ENCODE measurements around the gene PLA2G4D.

The PLA2G4D gene

DNA sequence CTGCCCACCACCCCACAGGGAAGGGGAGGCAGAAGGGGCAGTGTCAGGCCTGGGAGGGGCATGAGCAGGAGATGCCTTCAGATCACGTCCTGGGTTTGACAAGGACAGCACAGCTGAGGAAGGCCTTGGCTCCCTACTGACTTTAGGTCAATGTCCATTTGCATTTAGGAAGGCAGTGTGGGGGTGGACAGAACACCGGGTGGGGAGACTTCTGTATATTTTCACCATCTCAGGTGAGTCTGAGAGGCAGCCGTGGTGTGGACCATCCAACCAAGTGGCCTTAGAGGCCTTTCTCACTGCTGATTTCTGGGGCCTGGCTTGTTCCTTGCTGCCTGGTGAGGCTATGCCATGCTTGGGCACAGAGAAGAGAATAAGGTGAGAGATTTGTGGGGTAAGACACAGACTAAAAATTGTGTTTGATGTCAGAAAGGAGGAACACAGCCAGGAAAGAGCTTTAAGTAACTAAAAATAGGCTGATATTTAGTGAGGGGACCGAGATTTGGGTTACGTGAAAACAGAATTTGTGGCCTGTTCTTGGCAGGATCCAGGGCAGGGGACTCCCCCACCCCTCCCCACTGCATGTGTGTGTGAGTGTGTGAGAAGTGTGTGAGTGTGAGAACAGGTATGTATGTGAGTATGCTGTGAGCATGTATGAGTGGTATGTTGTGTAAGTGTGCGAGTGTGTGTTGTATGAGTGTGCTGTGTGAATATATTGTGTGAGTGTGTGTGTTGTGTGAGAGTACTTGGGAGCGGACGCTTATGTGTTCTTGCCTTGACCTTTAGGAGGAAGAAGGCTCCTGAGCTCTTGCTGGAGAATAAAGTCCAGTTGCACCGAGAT lies 61.8 kb downstream of the PLA2G4D start (continued):
- TF ChIP-seq, protein P1, sequence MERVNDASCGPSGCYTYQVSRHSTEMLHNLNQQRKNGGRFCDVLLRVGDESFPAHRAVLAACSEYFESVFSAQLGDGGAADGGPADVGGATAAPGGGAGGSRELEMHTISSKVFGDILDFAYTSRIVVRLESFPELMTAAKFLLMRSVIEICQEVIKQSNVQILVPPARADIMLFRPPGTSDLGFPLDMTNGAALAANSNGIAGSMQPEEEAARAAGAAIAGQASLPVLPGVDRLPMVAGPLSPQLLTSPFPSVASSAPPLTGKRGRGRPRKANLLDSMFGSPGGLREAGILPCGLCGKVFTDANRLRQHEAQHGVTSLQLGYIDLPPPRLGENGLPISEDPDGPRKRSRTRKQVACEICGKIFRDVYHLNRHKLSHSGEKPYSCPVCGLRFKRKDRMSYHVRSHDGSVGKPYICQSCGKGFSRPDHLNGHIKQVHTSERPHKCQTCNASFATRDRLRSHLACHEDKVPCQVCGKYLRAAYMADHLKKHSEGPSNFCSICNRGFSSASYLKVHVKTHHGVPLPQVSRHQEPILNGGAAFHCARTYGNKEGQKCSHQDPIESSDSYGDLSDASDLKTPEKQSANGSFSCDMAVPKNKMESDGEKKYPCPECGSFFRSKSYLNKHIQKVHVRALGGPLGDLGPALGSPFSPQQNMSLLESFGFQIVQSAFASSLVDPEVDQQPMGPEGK (CRISPR knock-in tag; IDR thresholded peaks at IDR 0.05; ENCODE audit: borderline replicate concordance), result no peak
- TF ChIP-seq PPARA (CRISPR knock-in tag; IDR thresholded peaks at IDR 0.05; ENCODE audit: borderline replicate concordance), result no peak
- TF ChIP-seq OSR1 (CRISPR knock-in tag; IDR thresholded peaks at IDR 0.05), result no peak
- TF ChIP-seq ZC3H10 (CRISPR knock-in tag; IDR thresholded peaks at IDR 0.05), result no peak
- TF ChIP-seq GLIS3 (CRISPR knock-in tag; IDR thresholded peaks at IDR 0.05), result no peak
- no peak for TF ChIP-seq ISL1 (CRISPR knock-in tag; IDR thresholded peaks at IDR 0.05)
- TF ChIP-seq ZNF70 (CRISPR knock-in tag; IDR thresholded peaks at IDR 0.05), result no peak

DNA sequence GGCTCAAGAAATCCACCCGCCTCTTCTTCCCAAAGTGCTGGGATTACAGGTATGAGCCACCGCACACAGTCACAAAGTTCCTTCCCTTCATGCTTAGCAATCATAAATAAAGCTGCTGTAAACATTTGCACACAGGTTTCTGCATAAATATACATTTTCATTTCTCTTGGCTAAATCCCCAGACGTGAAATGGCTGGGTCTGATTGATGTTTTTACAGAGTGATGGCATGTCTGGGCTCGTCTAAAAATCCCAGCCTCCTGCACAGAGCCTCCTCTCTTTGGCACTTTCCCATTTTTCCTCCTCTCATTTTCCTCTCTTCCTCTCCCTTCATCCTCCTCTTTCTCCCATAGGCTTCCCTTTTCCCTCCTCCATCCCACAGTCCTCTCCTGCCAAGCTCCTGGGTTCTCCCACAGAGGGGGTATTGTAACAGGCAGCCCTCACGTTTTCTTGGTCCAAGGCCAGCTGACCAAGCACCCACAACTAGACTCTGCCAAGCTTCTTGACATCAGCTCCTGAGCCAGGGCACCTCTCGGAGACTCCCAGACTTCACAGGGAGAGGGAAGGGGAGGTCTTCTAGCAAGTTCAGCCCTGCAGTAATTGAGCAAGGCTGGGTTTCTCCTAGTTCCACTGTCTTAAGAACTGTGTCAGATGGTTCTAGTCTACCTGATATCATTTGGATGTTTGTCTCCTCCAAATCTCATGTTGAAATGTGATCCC lies 63.0 kb downstream of the PLA2G4D start:
- ATAC-seq, result no peak
- TF ChIP-seq OSR1 (CRISPR knock-in tag; IDR thresholded peaks at IDR 0.05), result no peak
- TF ChIP-seq, protein P1 (CRISPR knock-in tag; IDR thresholded peaks at IDR 0.05; ENCODE audit: borderline replicate concordance), result no peak
- TF ChIP-seq, protein P2, sequence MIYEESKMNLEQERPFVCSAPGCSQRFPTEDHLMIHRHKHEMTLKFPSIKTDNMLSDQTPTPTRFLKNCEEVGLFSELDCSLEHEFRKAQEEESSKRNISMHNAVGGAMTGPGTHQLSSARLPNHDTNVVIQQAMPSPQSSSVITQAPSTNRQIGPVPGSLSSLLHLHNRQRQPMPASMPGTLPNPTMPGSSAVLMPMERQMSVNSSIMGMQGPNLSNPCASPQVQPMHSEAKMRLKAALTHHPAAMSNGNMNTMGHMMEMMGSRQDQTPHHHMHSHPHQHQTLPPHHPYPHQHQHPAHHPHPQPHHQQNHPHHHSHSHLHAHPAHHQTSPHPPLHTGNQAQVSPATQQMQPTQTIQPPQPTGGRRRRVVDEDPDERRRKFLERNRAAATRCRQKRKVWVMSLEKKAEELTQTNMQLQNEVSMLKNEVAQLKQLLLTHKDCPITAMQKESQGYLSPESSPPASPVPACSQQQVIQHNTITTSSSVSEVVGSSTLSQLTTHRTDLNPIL (CRISPR knock-in tag; IDR thresholded peaks at IDR 0.05; ENCODE audit: low read depth), result no peak
- no peak for TF ChIP-seq ZFP30 (CRISPR knock-in tag; IDR thresholded peaks at IDR 0.05)
- TF ChIP-seq ISL1 (CRISPR knock-in tag; IDR thresholded peaks at IDR 0.05), result no peak
- no peak for TF ChIP-seq ARNTL (CRISPR knock-in tag; IDR thresholded peaks at IDR 0.05; ENCODE audit: borderline replicate concordance, low read depth)
- TF ChIP-seq ZNF565 (CRISPR knock-in tag; conservative IDR thresholded peaks at IDR 0.05; ENCODE audit: low read depth), result no peak
- TF ChIP-seq ZFP3 (CRISPR knock-in tag; IDR thresholded peaks at IDR 0.05), result no peak
- TF ChIP-seq, protein P3, sequence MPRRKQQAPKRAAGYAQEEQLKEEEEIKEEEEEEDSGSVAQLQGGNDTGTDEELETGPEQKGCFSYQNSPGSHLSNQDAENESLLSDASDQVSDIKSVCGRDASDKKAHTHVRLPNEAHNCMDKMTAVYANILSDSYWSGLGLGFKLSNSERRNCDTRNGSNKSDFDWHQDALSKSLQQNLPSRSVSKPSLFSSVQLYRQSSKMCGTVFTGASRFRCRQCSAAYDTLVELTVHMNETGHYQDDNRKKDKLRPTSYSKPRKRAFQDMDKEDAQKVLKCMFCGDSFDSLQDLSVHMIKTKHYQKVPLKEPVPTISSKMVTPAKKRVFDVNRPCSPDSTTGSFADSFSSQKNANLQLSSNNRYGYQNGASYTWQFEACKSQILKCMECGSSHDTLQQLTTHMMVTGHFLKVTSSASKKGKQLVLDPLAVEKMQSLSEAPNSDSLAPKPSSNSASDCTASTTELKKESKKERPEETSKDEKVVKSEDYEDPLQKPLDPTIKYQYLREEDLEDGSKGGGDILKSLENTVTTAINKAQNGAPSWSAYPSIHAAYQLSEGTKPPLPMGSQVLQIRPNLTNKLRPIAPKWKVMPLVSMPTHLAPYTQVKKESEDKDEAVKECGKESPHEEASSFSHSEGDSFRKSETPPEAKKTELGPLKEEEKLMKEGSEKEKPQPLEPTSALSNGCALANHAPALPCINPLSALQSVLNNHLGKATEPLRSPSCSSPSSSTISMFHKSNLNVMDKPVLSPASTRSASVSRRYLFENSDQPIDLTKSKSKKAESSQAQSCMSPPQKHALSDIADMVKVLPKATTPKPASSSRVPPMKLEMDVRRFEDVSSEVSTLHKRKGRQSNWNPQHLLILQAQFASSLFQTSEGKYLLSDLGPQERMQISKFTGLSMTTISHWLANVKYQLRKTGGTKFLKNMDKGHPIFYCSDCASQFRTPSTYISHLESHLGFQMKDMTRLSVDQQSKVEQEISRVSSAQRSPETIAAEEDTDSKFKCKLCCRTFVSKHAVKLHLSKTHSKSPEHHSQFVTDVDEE (CRISPR knock-in tag; IDR thresholded peaks at IDR 0.05), result no peak
- TF ChIP-seq SNAI2 (CRISPR knock-in tag; IDR thresholded peaks at IDR 0.05), result no peak
- TF ChIP-seq ZNF70 (CRISPR knock-in tag; IDR thresholded peaks at IDR 0.05), result no peak

DNA sequence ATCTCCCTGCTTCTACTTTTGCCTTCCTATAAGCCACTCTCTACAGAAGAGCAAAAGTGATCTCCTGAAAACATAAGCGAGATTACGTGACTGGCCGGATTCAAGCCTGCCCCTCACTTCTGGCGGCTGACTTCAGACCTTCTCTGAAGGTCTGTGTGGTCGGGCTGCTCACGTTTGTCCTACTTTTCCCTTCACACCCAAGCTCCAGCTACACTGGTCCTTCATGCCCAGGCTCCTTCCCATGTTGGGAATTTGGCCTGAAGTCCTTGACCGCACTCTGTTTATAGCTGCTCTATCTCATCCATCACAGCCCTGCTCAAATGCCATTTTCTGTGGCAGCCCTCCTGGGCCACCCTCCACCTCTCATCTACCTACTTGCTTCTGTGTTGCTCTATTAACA lies 66.8 kb downstream of the PLA2G4D start:
- ATAC-seq, result no peak

More for the DNA sequence above, 66.8 kb downstream of the PLA2G4D start:
- TF ChIP-seq, protein P3 (CRISPR knock-in tag; IDR thresholded peaks at IDR 0.05), result no peak
- no peak for TF ChIP-seq ESRRG (CRISPR knock-in tag; IDR thresholded peaks at IDR 0.05)
